CD14-positive monocyte (primary cell): ENCODE results near the gene DUSP8. TPM values are rescaled to one million over a fixed set of nuclear protein-coding genes. Genes with fewer than 3 reads are reported as not detected.
"Not testable (repeated sequence)": the region's sequence is repeated elsewhere in the genome, so short reads cannot be mapped to it uniquely, and the experiment has no call there.

ENCODE experiments used
- DNase-seq, 3 donors: peaks; one replicate each; pipeline ENCODE4 v3.0.0-alpha.2; 2011 to 2022
- H2AFZ ChIP-seq: 2 replicates; pipeline ENCODE4 v1.6.0; 2012; ENCODE audit warnings: mild to moderate bottlenecking, low read depth, low read length, inconsistent platforms; ENCODE audit not compliant: insufficient read depth, poor library complexity, severe bottlenecking
- H3K27ac ChIP-seq, 2 donors: 1 replicate in 1 of 2; 2 replicates in 1 of 2; pipeline ENCODE4 v1.5.1; 2012 to 2013; ENCODE audit warnings: low read length in 2 of 2, control low read depth in 1 of 2, inconsistent platforms in 1 of 2, low read depth in 1 of 2, mild to moderate bottlenecking in 1 of 2
- H3K27me3 ChIP-seq, 2 donors: one replicate each; pipeline versions ENCODE4 v1.6.0 to v1.6.1; 2011 to 2013; ENCODE audit warnings: low read length in 2 of 2; ENCODE audit not compliant: control insufficient read depth in 2 of 2, insufficient read depth in 2 of 2
- H3K36me3 ChIP-seq, 2 donors: replicated peaks in 1 of 2; 1 replicate in 1 of 2; 2 replicates in 1 of 2; pipeline versions ENCODE4 v1.5.1 to v1.6.1; 2012 to 2013; ENCODE audit warnings: low read length in 2 of 2, control low read depth in 1 of 2, inconsistent platforms in 1 of 2, mild to moderate bottlenecking in 1 of 2; ENCODE audit not compliant: insufficient read depth in 2 of 2, control insufficient read depth in 1 of 2
- H3K4me1 ChIP-seq, 2 donors: 1 replicate in 1 of 2; 2 replicates in 1 of 2; pipeline versions ENCODE4 v1.5.1 to v1.6.1; 2012 to 2013; ENCODE audit warnings: low read length in 2 of 2, control low read depth in 1 of 2, inconsistent platforms in 1 of 2, mild to moderate bottlenecking in 1 of 2, moderate library complexity in 1 of 2; ENCODE audit not compliant: insufficient read depth in 2 of 2, control insufficient read depth in 1 of 2
- H3K4me2 ChIP-seq: replicated peaks from 2 replicates; pipeline ENCODE3; 2012; ENCODE audit warnings: low read length, moderate library complexity, mild to moderate bottlenecking; ENCODE audit not compliant: poor library complexity, severe bottlenecking; ENCODE audit errors: extremely low read depth
- H3K4me3 ChIP-seq, 3 experiments: fragments of 200-600 bp in 1 of 3; sonication (generic) in 1 of 3; replicated peaks in 1 of 3; 1 replicate in 2 of 3; 2 replicates in 1 of 3; pipeline ENCODE4 v1.5.1; 2011 to 2013; ENCODE audit warnings: low read length in 3 of 3, mild to moderate bottlenecking in 3 of 3, control low read depth in 2 of 3, low read depth in 2 of 3, inconsistent platforms in 1 of 3, moderate library complexity in 1 of 3
- H3K79me2 ChIP-seq: 2 replicates; pipeline ENCODE4 v1.6.0; 2012; ENCODE audit warnings: mild to moderate bottlenecking, control low read depth, inconsistent platforms, low read length, moderate library complexity; ENCODE audit not compliant: insufficient read depth
- H3K9ac ChIP-seq: 2 replicates; pipeline ENCODE4 v1.6.0; 2017; ENCODE audit warnings: low read length, mild to moderate bottlenecking; ENCODE audit not compliant: insufficient read depth, poor library complexity, severe bottlenecking
- H3K9me3 ChIP-seq, 2 donors: replicated peaks in 1 of 2; 1 replicate in 1 of 2; 2 replicates in 1 of 2; pipeline versions ENCODE4 v1.5.1 to v1.6.1; 2012 to 2013; ENCODE audit warnings: low read length in 2 of 2, control low read depth in 1 of 2; ENCODE audit not compliant: control insufficient read depth in 1 of 2, insufficient read depth in 1 of 2
- H4K20me1 ChIP-seq: 2 replicates; pipeline ENCODE4 v1.6.0; 2012; ENCODE audit warnings: mild to moderate bottlenecking, low read length, control low read depth, moderate library complexity; ENCODE audit not compliant: insufficient read depth
- H3K27ac Mint-ChIP-seq, 7 donors: one replicate each; pipeline ENCODE4 v1.8.0; 2020; ENCODE audit warnings: mild to moderate bottlenecking in 7 of 7, mixed read lengths in 7 of 7, moderate library complexity in 6 of 7, inconsistent platforms in 2 of 7
- H3K27me3 Mint-ChIP-seq, 3 donors: one replicate each; pipeline ENCODE4 v1.8.0; 2021 to 2022; ENCODE audit warnings: low read depth in 3 of 3, mild to moderate bottlenecking in 3 of 3, mixed read lengths in 3 of 3, moderate library complexity in 3 of 3, inconsistent platforms in 1 of 3
- H3K36me3 Mint-ChIP-seq, 2 donors: one replicate each; pipeline ENCODE4 v1.8.0; 2020; ENCODE audit warnings: mixed read lengths in 2 of 2, inconsistent platforms in 1 of 2, mild to moderate bottlenecking in 1 of 2
- H3K4me1 Mint-ChIP-seq: one replicate; pipeline ENCODE4 v1.8.0; 2020; ENCODE audit warnings: mild to moderate bottlenecking, mixed read lengths
- H3K4me3 Mint-ChIP-seq, 2 donors: one replicate each; pipeline ENCODE4 v1.8.0; 2020; ENCODE audit warnings: mild to moderate bottlenecking in 2 of 2, mixed read lengths in 2 of 2, moderate library complexity in 1 of 2
- H3K9me3 Mint-ChIP-seq, 7 donors: one replicate each; pipeline ENCODE4 v1.8.0; 2020 to 2022; ENCODE audit warnings: mixed read lengths in 7 of 7, mild to moderate bottlenecking in 6 of 7, moderate library complexity in 6 of 7, inconsistent platforms in 2 of 7
- CTCF ChIP-seq: fragments of 200-600 bp; IDR thresholded peaks from one replicate; pipeline ENCODE4 v1.8.0; 2022; ENCODE audit warnings: antibody characterized with exemption, mild to moderate bottlenecking
- WGBS: methylation state at CpG from one replicate; pipeline ENCODE4 v1.1.5; 2013; ENCODE audit warnings: missing lambda C conversion rate; ENCODE audit not compliant: insufficient coverage; 5-methylcytosine and 5-hydroxymethylcytosine counted together
- intact Hi-C, 2 donors: fragments of 100-400 bp; cut with micrococcal nuclease; formaldehyde crosslinking; loops; one replicate each; pipeline versions ENCODE4 v1.15.0 to v1.15.1; 2023
- polyA plus RNA-seq, 3 donors: library from polyadenylated mRNA; depleted of rRNA in 1 of 3; unstranded in 2 of 3; stranded (reverse) in 1 of 3; fragments of 300-500 nt in 2 of 3; fragments of >200 nt in 1 of 3; fragmentation: Illumina TruSeq in 2 of 3; gene quantifications; 1 replicate in 2 of 3; 2 replicates in 1 of 3; pipeline ENCODE4 v1.2.3, GENCODE V29; 2012 to 2021

DUSP8 gene
- polyA plus RNA-seq, 3 donors: 0.61 TPM; not detected in 2

- intact Hi-C loops: no loop called here
- Histone ChIP-seq H3K36me3 (no peaks in the 10 kb centered on the region), H3K9me3 (no peaks in the 10 kb centered on the region), H4K20me1 (no peaks in the 10 kb centered on the region), H3K4me1 (no peaks in the 10 kb centered on the region), H3K27ac (no peak overlapping the region), H3K4me3 (no peak overlapping the region), H3K79me2 (no peaks in the 10 kb centered on the region), H3K9ac (no peak overlapping the region), H3K4me2 (no peak overlapping the region), H3K27me3 (peaks cover 5 to 8% of the 10 kb centered on the region in 2 donors), H2AFZ (no peak overlapping the region)
- DNase-seq: no peak
- WGBS: 100% methylated on average over 1 of the region's 1 CpG
- Mint-ChIP-seq H3K4me1 (no peaks in the 10 kb centered on the region), H3K27me3 (peaks cover 34 to 45% (median 42%) of the 10 kb centered on the region in 3 donors), H3K27ac (no peak overlapping the region), H3K9me3 (no peaks in the 10 kb centered on the region), H3K4me3 (no peak overlapping the region), H3K36me3 (no peaks in the 10 kb centered on the region)
- no peak for TF ChIP-seq CTCF
These were observed 31.6 kb upstream of the DUSP8 start for GRCh38 chr11:1603629-1604028.

- H3K27ac ChIP-seq, H3K4me3 Mint-ChIP-seq, H4K20me1 ChIP-seq, H2AFZ ChIP-seq, H3K4me1 ChIP-seq, H3K9me3 Mint-ChIP-seq, H3K36me3 ChIP-seq, H3K9me3 ChIP-seq, H3K36me3 Mint-ChIP-seq, H3K4me2 ChIP-seq, intact Hi-C loops, DNase-seq, H3K79me2 ChIP-seq, H3K4me3 ChIP-seq, H3K9ac ChIP-seq, H3K4me1 Mint-ChIP-seq, H3K27ac Mint-ChIP-seq: not testable (repeated sequence)
- WGBS: no CpG with 5 or more reads among the region's 3 CpGs
- H3K27me3 ChIP-seq: peaks cover 5 to 14% of the 10 kb centered on the region in 2 donors
- H3K27me3 Mint-ChIP-seq: peaks cover 46 to 49% (median 47%) of the 10 kb centered on the region in 3 donors
These were observed 29.6 kb upstream of the DUSP8 start for GRCh38 chr11:1601663-1602062.
